BLaER1 treated with 17β-estradiol and CSF1 and Interleukin-3, amounts not matched to agents 10 nM and 100 nM (cell line): ENCODE data around the gene RCL1.

Experiments used
- H3K27ac ChIP-seq, 11 experiments: shearing (Covaris generic); formaldehyde crosslinking; 2 replicates each; pipeline ENCODE4 v1.8.1; 2022
- H3K27me3 ChIP-seq, 11 experiments: shearing (Covaris generic); formaldehyde crosslinking; 2 replicates each; pipeline ENCODE4 v1.8.1; 2022
- H3K36me3 ChIP-seq, 11 experiments: shearing (Covaris generic); formaldehyde crosslinking; 2 replicates each; pipeline ENCODE4 v1.8.1; 2022
- H3K4me1 ChIP-seq, 10 experiments: shearing (Covaris generic); formaldehyde crosslinking; 2 replicates each; pipeline ENCODE4 v1.8.1; 2022
- H3K4me2 ChIP-seq, 11 experiments: shearing (Covaris generic); formaldehyde crosslinking; 2 replicates each; pipeline ENCODE4 v1.8.1; 2022
- H3K4me3 ChIP-seq, 10 experiments: shearing (Covaris generic); formaldehyde crosslinking; 2 replicates each; pipeline ENCODE4 v1.8.1; 2022
- H3K9ac ChIP-seq, 11 experiments: shearing (Covaris generic); formaldehyde crosslinking; 2 replicates each; pipeline ENCODE4 v1.8.1; 2022
- H3K9me3 ChIP-seq, 11 experiments: shearing (Covaris generic); formaldehyde crosslinking; replicated peaks in 1 of 11; 2 replicates each; pipeline ENCODE4 v1.8.1; 2022
- H4K20me1 ChIP-seq, 11 experiments: shearing (Covaris generic); formaldehyde crosslinking; 2 replicates each; pipeline ENCODE4 v1.8.1; 2022
- Cebpa-rat ChIP-seq, 11 experiments: shearing (Covaris generic); IDR thresholded peaks; 2 replicates each; pipeline ENCODE4 v1.8.1; 2022

The RCL1 gene

GRCh38 chr9:4837261-4838188, 44.8 kb downstream of the RCL1 start:
- Histone ChIP-seq H3K9ac (0 out of 22 replicates have a peak overlapping the region, but pooled peaks of 1 of the 11 experiments have one; percentile 0), H3K36me3 (peaks cover 33 to 93% (median 78%) of the 10 kb centered on the region in 11 experiments), H4K20me1 (peaks cover 0 to 97% (median 25%) of the 10 kb centered on the region in 11 experiments; a peak in 12 of 22 replicates), H3K4me3 (no peak overlapping the region), H3K27ac (peak overlapping the region in 5 of 11 experiments; percentile 9 to 51 (median 30); a peak in 4 of 22 replicates), H3K4me1 (peaks cover 24 to 34% (median 28%) of the 10 kb centered on the region in 10 experiments), H3K9me3 (no peaks in the 10 kb centered on the region), H3K27me3 (no peaks in the 10 kb centered on the region), H3K4me2 (peak overlapping the region in 10 of 11 experiments; percentile 2 to 84 (median 70); a peak in 18 of 22 replicates)
- no peak for TF ChIP-seq Cebpa-rat (IDR thresholded peaks at IDR 0.05)

GRCh38 chr9:4838189-4838546, 45.4 kb downstream of the RCL1 start:
- peaks cover 24 to 34% (median 28%) of the 10 kb centered on the region in 10 experiments for H3K4me1 ChIP-seq
- H3K27ac ChIP-seq: peak overlapping the region in 2 of 11 experiments; percentile 20 to 51; a peak in 3 of 22 replicates
- no peak overlapping the region for H3K4me3 ChIP-seq
- no peak for TF ChIP-seq Cebpa-rat (IDR thresholded peaks at IDR 0.05)
- peak overlapping the region in 9 of 11 experiments; percentile 44 to 84 (median 72); a peak in 18 of 22 replicates for H3K4me2 ChIP-seq
- no peaks in the 10 kb centered on the region for H3K27me3 ChIP-seq
- H3K9ac ChIP-seq: 0 out of 22 replicates have a peak overlapping the region, but pooled peaks of 1 of the 11 experiments have one; percentile 22
- H3K36me3 ChIP-seq: peaks cover 33 to 94% (median 80%) of the 10 kb centered on the region in 11 experiments
- no peaks in the 10 kb centered on the region for H3K9me3 ChIP-seq
- peaks cover 0 to 97% (median 25%) of the 10 kb centered on the region in 11 experiments; a peak in 12 of 22 replicates for H4K20me1 ChIP-seq

- H4K20me1 ChIP-seq: peaks cover 0 to 97% (median 21%) of the 10 kb centered on the region in 11 experiments; a peak in 12 of 22 replicates
- H3K4me2 ChIP-seq: no peak overlapping the region
- no peak overlapping the region for H3K27ac ChIP-seq
- no peaks in the 10 kb centered on the region for H3K9me3 ChIP-seq
- no peaks in the 10 kb centered on the region for H3K27me3 ChIP-seq
- no peak overlapping the region for H3K4me3 ChIP-seq
- no peak for TF ChIP-seq Cebpa-rat (IDR thresholded peaks at IDR 0.05)
- peaks cover 40 to 94% (median 80%) of the 10 kb centered on the region in 11 experiments for H3K36me3 ChIP-seq
- H3K9ac ChIP-seq: no peak overlapping the region
- H3K4me1 ChIP-seq: peaks cover 24 to 34% (median 28%) of the 10 kb centered on the region in 10 experiments
These were observed 46.7 kb downstream of the RCL1 start for GRCh38 chr9:4839470-4839912.

- TF ChIP-seq Cebpa-rat (IDR thresholded peaks at IDR 0.05): no peak
- Histone ChIP-seq H3K9ac (no peak overlapping the region), H3K36me3 (peaks cover 45 to 95% (median 80%) of the 10 kb centered on the region in 11 experiments), H3K27me3 (no peaks in the 10 kb centered on the region), H4K20me1 (peaks cover 0 to 96% (median 21%) of the 10 kb centered on the region in 11 experiments; a peak in 12 of 22 replicates), H3K4me3 (no peak overlapping the region), H3K27ac (no peak overlapping the region), H3K4me2 (no peak overlapping the region), H3K9me3 (no peaks in the 10 kb centered on the region), H3K4me1 (peaks cover 20 to 30% (median 28%) of the 10 kb centered on the region in 10 experiments)
These were observed 47.3 kb downstream of the RCL1 start for GRCh38 chr9:4840018-4840417.

GRCh38 chr9:4842213-4842612, 49.5 kb downstream of the RCL1 start:
- H3K27ac ChIP-seq: no peak overlapping the region
- H3K9ac ChIP-seq: no peak overlapping the region
- no peak for TF ChIP-seq Cebpa-rat (IDR thresholded peaks at IDR 0.05)
- H4K20me1 ChIP-seq: peaks cover 0 to 74% (median 11%) of the 10 kb centered on the region in 11 experiments; a peak in 12 of 22 replicates
- peaks cover 62 to 98% (median 88%) of the 10 kb centered on the region in 11 experiments for H3K36me3 ChIP-seq
- no peaks in the 10 kb centered on the region for H3K9me3 ChIP-seq
- H3K27me3 ChIP-seq: no peaks in the 10 kb centered on the region
- H3K4me3 ChIP-seq: no peak overlapping the region
- no peak overlapping the region for H3K4me2 ChIP-seq
- peaks cover 7 to 18% (median 17%) of the 10 kb centered on the region in 10 experiments; a peak in 18 of 20 replicates for H3K4me1 ChIP-seq

GRCh38 chr9:4842734-4843133, 50.0 kb downstream of the RCL1 start:
- no peak overlapping the region for H3K9ac ChIP-seq
- no peaks in the 10 kb centered on the region for H3K27me3 ChIP-seq
- peaks cover 3 to 15% (median 12%) of the 10 kb centered on the region in 10 experiments; a peak in 18 of 20 replicates for H3K4me1 ChIP-seq
- no peaks in the 10 kb centered on the region for H3K9me3 ChIP-seq
- H3K36me3 ChIP-seq: peaks cover 66 to 100% (median 93%) of the 10 kb centered on the region in 11 experiments
- no peak for TF ChIP-seq Cebpa-rat (IDR thresholded peaks at IDR 0.05)
- H3K4me2 ChIP-seq: no peak overlapping the region
- no peak overlapping the region for H3K4me3 ChIP-seq
- no peak overlapping the region for H3K27ac ChIP-seq
- H4K20me1 ChIP-seq: peaks cover 0 to 70% (median 6%) of the 10 kb centered on the region in 11 experiments; a peak in 11 of 22 replicates

- no peak for TF ChIP-seq Cebpa-rat (IDR thresholded peaks at IDR 0.05)
- H3K27ac ChIP-seq: no peak overlapping the region
- H4K20me1 ChIP-seq: peaks cover 0 to 65% (median 0%) of the 10 kb centered on the region in 11 experiments; a peak in 7 of 22 replicates
- H3K4me3 ChIP-seq: no peak overlapping the region
- H3K9ac ChIP-seq: no peak overlapping the region
- H3K4me1 ChIP-seq: peaks cover 4 to 16% (median 9%) of the 10 kb centered on the region in 10 experiments; a peak in 13 of 20 replicates
- no peaks in the 10 kb centered on the region for H3K27me3 ChIP-seq
- no peak overlapping the region for H3K4me2 ChIP-seq
- H3K9me3 ChIP-seq: no peaks in the 10 kb centered on the region
- peaks cover 59 to 100% (median 95%) of the 10 kb centered on the region in 11 experiments for H3K36me3 ChIP-seq
These were observed 51.5 kb downstream of the RCL1 start for GRCh38 chr9:4844056-4844838.

GRCh38 chr9:4849369-4849768, 56.6 kb downstream of the RCL1 start:
- Histone ChIP-seq H3K4me3 (no peak overlapping the region), H3K4me2 (no peak overlapping the region; a peak in 1 of 22 replicates), H3K36me3 (peaks cover 62 to 100% (median 94%) of the 10 kb centered on the region in 11 experiments), H3K9me3 (no peaks in the 10 kb centered on the region), H3K4me1 (peaks cover 4 to 20% (median 13%) of the 10 kb centered on the region in 10 experiments; a peak in 15 of 20 replicates), H3K27ac (no peak overlapping the region), H4K20me1 (peaks cover 0 to 29% (median 0%) of the 10 kb centered on the region in 11 experiments; a peak in 4 of 22 replicates), H3K9ac (no peak overlapping the region), H3K27me3 (no peaks in the 10 kb centered on the region)
- no peak for TF ChIP-seq Cebpa-rat (IDR thresholded peaks at IDR 0.05)
